IPS-15b (cell line): ENCODE measurements around the gene RBM7.

Experiments used
- H3K27me3 ChIP-seq: one replicate; pipeline ENCODE4 v1.6.1; 2013; ENCODE audit warnings: low read length; ENCODE audit not compliant: control insufficient read depth, insufficient read depth
- H3K36me3 ChIP-seq: one replicate; pipeline ENCODE4 v1.6.1; 2013; ENCODE audit warnings: low read length; ENCODE audit not compliant: control insufficient read depth, insufficient read depth
- H3K4me1 ChIP-seq: one replicate; pipeline ENCODE4 v1.6.1; 2013; ENCODE audit warnings: mild to moderate bottlenecking, low read length; ENCODE audit not compliant: control insufficient read depth, insufficient read depth
- H3K4me3 ChIP-seq: one replicate; pipeline ENCODE4 v1.5.1; 2013; ENCODE audit warnings: low read depth, low read length
- H3K9ac ChIP-seq: one replicate; pipeline ENCODE4 v1.6.1; 2013; ENCODE audit warnings: low read depth, mild to moderate bottlenecking, low read length
- H3K9me3 ChIP-seq: one replicate; pipeline ENCODE4 v1.6.1; 2013; ENCODE audit warnings: mild to moderate bottlenecking, low read length; ENCODE audit not compliant: control insufficient read depth, insufficient read depth

The RBM7 gene

DNA sequence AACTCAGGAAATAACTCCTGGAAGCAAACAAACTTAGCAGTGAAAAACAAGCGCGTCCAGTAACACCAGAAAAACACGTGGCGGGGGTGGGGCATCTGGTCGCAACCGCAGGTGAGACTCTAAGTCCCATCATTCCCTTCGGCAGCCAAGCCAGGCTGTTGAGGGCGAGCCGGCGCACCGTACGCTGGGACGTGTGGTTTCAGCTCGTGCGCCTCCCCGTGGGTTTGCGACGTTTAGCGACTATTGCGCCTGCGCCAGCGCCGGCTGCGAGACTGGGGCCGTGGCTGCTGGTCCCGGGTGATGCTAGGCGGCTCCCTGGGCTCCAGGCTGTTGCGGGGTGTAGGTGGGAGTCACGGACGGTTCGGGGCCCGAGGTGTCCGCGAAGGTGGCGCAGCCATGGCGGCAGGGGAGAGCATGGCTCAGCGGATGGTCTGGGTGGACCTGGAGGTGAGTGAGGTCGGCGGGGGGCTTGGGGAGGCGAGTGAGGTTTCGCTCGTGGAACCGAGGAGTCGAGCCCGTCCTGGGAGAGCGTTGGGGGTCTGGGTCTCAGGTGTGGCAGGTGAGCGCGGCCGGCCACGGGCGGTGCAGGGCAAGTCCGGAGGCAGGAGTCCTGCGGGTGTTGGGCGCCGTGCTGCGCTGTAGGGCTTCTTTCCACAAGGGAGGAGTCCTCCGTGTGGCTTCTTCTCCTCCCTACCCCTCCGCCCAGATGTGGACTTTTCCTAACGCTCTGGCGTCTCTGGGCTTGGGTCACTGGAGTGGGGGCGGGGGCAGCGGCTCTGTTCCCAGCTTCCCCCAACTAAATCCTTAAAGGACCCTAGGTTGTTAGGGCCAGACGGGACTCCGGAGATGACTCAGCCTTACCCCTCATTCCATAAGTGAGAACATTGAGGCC lies 39.0 kb downstream of the RBM7 start, which contains the start of gene REXO2:
TSS of gene REXO2 (plus strand) at position 239 of the 892 bp plus-strand sequence. CDS start at position 301, 62 bp downstream.
- peak within 1 kb of the TSS; percentile 93 for H3K9ac ChIP-seq
- H3K27me3 ChIP-seq, result no peaks in the 10 kb centered on the region
- H3K4me3 ChIP-seq, result peak within 1 kb of the TSS; percentile 94
- H3K4me1 ChIP-seq, result peaks cover 10% of the 10 kb centered on the region
- no peaks in the 10 kb centered on the region for H3K9me3 ChIP-seq
- no peaks in the 10 kb centered on the region for H3K36me3 ChIP-seq

DNA sequence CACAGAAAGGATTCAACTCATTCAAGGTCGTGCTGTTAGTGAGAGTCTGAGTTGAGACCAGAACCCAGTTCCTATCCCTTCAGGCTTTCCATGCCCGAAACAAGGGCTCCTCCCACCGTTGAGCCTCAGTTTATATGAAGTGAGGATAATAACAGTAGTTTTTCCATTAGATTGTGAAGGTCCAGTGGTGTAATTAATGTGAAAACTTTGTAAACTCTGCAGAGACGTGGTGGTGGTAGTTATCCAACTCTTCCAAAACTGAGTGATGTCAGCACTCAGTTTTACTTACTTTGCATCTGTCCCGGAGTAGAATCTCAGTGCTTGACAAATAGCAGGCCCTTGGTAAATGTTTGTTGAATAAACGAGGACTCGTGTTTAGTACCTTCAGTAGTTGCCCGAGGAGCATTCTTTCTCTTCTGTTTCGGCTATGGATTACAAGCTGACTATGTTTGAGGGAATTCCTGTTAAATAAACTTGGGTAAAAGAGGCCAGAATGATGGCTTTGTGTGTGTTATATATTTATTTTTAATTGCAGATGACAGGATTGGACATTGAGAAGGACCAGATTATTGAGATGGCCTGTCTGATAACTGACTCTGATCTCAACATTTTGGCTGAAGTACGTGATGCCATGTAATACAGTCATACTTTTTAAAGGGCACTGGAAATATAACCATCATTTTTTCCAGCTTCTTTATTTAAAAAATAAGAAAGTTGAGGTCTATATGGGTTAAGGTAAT lies 39.8 kb downstream of the RBM7 start:
- no peaks in the 10 kb centered on the region for H3K27me3 ChIP-seq
- peaks cover 10% of the 10 kb centered on the region for H3K4me1 ChIP-seq
- peak overlapping the region; percentile 93 for H3K9ac ChIP-seq
- H3K4me3 ChIP-seq, result peak overlapping the region; percentile 94
- H3K9me3 ChIP-seq, result no peaks in the 10 kb centered on the region
- H3K36me3 ChIP-seq, result no peaks in the 10 kb centered on the region

DNA sequence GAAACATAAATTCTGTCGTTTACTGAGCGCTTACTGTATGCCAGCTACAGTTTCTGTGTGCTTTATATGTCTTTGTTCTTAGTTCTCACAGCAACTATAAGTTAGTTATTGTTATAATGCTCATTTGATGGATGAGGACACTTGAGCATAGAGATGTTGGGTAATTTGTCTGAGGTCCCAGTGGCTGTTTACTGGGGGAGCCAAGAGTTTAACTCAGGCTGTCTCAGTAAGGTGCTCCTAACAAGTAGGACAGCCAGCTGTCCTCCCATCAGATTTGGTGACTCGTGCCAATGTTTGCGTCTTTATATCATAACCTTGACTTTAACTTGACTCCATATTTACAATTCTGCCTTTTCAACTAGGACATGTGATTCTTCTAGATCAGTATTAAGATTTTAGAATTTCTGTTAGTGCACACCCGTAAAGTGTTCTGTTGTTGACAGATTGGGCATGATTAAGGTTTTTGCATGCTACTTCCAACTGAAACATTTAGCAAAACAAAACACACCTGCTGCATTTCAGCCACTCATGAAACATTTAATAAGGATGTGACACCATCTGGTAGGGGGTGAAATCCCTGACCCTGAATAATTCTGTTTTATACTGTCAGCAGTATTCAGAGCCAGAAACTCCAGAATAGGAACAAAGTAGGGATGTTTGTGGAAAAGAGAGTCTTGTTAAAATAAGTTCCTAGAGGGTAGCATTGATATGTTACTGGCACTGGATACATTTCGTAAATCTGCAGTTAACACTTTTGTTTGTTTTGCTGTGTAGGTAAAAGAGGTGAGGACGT lies 40.7 kb downstream of the RBM7 start:
- peak overlapping the region; percentile 94 for H3K4me3 ChIP-seq
- no peaks in the 10 kb centered on the region for H3K36me3 ChIP-seq
- H3K9ac ChIP-seq, result no peak overlapping the region

DNA sequence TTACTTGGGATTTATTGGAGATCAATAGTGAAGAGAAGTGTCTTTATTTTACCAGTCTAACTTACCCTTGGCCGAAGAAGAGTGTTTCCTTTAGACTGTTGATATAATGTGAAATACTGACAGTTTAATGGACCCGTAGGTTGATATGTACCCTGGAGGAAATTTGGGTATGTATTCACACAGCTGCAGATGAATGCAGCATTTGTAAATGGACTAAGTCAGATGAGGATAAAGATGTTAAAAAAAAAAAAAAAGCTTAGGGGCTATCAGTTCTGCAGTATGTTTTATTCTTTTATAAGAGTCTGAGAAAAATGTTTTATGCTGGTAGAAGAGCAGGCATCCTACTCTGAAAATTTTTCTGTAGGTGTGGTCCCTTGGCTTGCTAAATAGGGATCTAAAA lies 41.5 kb downstream of the RBM7 start:
- Histone ChIP-seq H3K4me1 (peaks cover 10% of the 10 kb centered on the region), H3K9ac (no peak overlapping the region), H3K36me3 (no peaks in the 10 kb centered on the region), H3K9me3 (no peaks in the 10 kb centered on the region), H3K27me3 (no peaks in the 10 kb centered on the region), H3K4me3 (no peak overlapping the region)

More for the DNA sequence above, 40.7 kb downstream of the RBM7 start:
- Histone ChIP-seq H3K9me3 (no peaks in the 10 kb centered on the region), H3K27me3 (no peaks in the 10 kb centered on the region), H3K4me1 (peaks cover 10% of the 10 kb centered on the region)

DNA sequence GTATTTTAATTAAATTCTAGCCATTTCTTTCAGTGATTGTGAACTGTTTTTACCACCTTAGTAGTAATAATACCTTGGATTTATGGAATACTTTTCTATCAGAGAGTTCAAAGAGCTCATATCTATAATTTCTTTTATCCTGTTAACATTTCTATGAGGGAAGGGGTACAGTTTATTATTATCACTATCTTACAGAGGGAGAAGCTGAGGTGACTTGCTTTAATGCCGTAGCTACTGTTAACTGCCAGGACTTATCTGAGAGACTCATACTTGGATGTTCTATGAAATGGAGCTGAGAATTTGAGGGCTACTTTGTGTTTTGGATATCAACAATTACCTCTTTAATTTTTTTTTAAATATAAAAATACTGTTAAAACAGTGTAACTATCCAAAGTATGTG lies 42.1 kb downstream of the RBM7 start:
- Histone ChIP-seq H3K4me3 (no peak overlapping the region), H3K27me3 (no peaks in the 10 kb centered on the region), H3K9me3 (no peaks in the 10 kb centered on the region), H3K36me3 (no peaks in the 10 kb centered on the region), H3K9ac (no peak overlapping the region), H3K4me1 (peaks cover 10% of the 10 kb centered on the region)

DNA sequence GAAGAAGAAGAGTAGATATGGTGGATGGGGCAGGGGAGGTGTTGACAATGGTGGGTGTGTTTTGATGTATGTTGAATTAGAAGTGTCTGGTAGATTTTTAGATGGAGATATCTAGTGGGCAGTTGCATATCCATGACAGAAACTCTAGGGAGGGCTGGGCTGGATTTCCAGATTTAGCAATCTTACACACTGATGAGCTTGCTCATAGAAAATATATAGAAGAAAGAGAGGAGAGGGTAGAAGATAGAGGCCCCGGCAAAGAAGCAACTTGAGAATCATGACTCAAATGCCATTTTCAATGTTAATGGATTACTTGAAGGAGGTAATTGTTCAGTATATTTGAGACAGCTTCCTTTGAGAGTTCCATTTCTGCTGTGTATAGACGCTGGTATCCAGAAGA lies 47.0 kb downstream of the RBM7 start:
- Histone ChIP-seq H3K4me3 (no peak overlapping the region), H3K27me3 (no peaks in the 10 kb centered on the region), H3K9ac (no peak overlapping the region), H3K36me3 (peaks cover 10% of the 10 kb centered on the region), H3K4me1 (no peaks in the 10 kb centered on the region), H3K9me3 (no peaks in the 10 kb centered on the region)

DNA sequence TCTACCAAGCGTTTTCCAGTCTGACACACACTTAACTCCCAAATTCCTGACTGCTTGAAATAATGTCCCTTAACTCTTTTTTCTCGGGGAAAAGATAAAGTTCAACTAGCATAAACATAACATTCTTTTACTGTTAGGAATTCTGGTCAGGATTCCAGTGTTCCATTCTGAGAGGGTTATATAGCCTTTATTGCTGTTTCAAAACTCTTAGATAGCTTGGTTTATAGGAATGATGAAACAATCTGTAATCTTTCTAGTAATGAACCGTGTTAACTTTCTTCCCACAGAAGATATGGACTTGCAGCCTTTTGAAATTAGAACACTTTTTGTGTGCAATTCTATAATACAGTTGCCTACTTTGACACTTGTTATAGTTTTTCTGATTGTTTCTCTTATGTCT lies 47.4 kb downstream of the RBM7 start:
- Histone ChIP-seq H3K4me3 (no peak overlapping the region), H3K9me3 (no peaks in the 10 kb centered on the region), H3K27me3 (no peaks in the 10 kb centered on the region), H3K36me3 (peaks cover 10% of the 10 kb centered on the region), H3K4me1 (no peaks in the 10 kb centered on the region), H3K9ac (no peak overlapping the region)

DNA sequence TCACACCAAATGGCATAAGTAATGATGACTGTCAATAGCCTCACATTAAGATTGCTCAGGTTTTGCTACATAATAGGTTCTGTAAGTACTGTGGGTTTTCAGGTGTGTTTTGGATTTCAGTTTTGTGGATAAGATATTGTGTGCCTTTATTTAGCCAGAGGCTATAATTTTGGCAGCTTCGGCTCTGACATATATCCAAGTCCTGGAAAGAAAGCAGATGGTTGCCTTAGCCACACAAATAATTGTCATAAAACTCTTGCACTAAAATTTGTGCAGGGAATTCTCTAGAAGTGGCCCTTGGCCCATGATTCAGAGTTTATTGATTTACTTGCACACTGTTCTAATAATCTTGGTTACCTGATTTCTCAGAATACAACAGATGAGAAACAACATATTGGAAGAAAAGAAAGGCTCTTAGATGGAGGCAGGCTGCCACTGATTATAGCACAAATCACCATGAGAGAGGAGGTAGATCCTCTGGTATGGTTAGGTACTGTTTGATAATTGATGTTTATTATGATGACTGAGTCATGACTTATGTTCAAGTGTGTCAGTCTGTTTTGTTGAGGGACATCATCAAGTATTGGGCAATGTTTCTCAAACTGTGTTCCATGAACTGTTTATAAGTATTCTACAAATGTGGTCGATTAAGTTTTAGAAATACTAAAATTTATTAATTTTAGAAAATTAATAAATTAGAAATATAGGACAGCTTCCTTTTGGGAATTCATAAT lies 48.5 kb downstream of the RBM7 start:
- peaks cover 10% of the 10 kb centered on the region for H3K36me3 ChIP-seq
- no peaks in the 10 kb centered on the region for H3K4me1 ChIP-seq

DNA sequence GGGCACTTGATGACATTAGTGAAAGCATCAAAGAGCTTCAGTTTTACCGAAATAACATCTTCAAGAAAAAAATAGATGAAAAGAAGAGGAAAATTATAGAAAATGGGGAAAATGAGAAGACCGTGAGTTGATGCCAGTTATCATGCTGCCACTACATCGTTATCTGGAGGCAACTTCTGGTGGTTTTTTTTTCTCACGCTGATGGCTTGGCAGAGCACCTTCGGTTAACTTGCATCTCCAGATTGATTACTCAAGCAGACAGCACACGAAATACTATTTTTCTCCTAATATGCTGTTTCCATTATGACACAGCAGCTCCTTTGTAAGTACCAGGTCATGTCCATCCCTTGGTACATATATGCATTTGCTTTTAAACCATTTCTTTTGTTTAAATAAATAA lies 49.4 kb downstream of the RBM7 start:
- H3K9ac ChIP-seq, result no peak overlapping the region
- H3K27me3 ChIP-seq, result no peaks in the 10 kb centered on the region
- H3K9me3 ChIP-seq, result no peaks in the 10 kb centered on the region
- H3K36me3 ChIP-seq, result peaks cover 10% of the 10 kb centered on the region
- H3K4me1 ChIP-seq, result no peaks in the 10 kb centered on the region
- no peak overlapping the region for H3K4me3 ChIP-seq

More for the DNA sequence above, 48.5 kb downstream of the RBM7 start:
- H3K9ac ChIP-seq, result no peak overlapping the region
- H3K4me3 ChIP-seq, result no peak overlapping the region
- no peaks in the 10 kb centered on the region for H3K9me3 ChIP-seq
- H3K27me3 ChIP-seq, result no peaks in the 10 kb centered on the region

DNA sequence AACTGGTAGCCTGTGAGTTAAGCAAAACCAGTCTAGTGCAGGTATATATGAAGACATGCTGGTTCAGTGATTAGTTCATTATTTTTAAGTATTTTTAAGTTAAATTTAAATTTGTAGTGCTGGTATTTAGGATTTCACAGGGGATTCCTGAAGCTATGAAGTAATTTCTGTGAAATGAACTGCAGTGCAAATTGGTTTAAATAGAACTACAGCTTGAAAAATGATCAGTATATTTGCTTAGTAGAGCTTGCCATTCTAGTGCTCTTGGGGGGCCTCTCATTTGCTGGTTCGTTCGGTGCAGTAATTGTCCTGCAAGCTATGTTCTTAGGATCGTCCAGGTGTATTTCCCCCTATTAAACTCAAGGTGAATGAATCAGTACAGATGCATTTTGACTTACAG lies 51.9 kb downstream of the RBM7 start:
- peaks cover 10% of the 10 kb centered on the region for H3K36me3 ChIP-seq
- H3K4me1 ChIP-seq, result peaks cover 2% of the 10 kb centered on the region
- no peaks in the 10 kb centered on the region for H3K27me3 ChIP-seq
- H3K4me3 ChIP-seq, result no peak overlapping the region
- H3K9ac ChIP-seq, result no peak overlapping the region
- no peaks in the 10 kb centered on the region for H3K9me3 ChIP-seq
